IMR-90 (cell line): ENCODE measurements around the gene CAST. TPM values are rescaled to one million over a fixed set of nuclear protein-coding genes. Genes with fewer than 3 reads are reported as not detected.
A peak's percentile ranks its signal among the peaks of the same experiment; 100 is the strongest.

ENCODE experiments used
- ATAC-seq: fragments of 200-7000 bp; cut with Tn5 transposase; 2 replicates; pipeline ENCODE4 v1.9.1; 2020; ENCODE audit warnings: low read depth, mild to moderate bottlenecking, moderate library complexity
- BruUV-seq: library from RNA; stranded (reverse); fragments of 400-500 nt; replicated peaks from 2 replicates; lab custom pipeline; 2021; lab: Mats Ljungman, UMichigan
- CTCF ChIA-PET: fragments of 300-600 bp; formaldehyde crosslinking; extraction: SDS; loops from one replicate; lab custom pipeline; 2021; ENCODE audit warnings: antibody characterized with exemption; lab: Yijun Ruan, JAX
- POLR2A ChIA-PET: fragments of 300-600 bp; sonication (Branson Sonifier 250); formaldehyde crosslinking; loops from one replicate; lab custom pipeline; 2022; ENCODE audit warnings: antibody characterized with exemption; ENCODE audit not compliant: unreplicated experiment; lab: Charles Lee
- DNase-seq: peaks from one replicate; pipeline ENCODE4 v3.0.0; 2013
- H2AFZ ChIP-seq: replicated peaks from 2 replicates; pipeline ENCODE3; 2013; ENCODE audit warnings: low read length, mild to moderate bottlenecking; ENCODE audit not compliant: poor library complexity
- H2AK5ac ChIP-seq: 2 replicates; pipeline ENCODE4 v1.6.1; 2013; ENCODE audit warnings: low read depth, low read length, inconsistent platforms
- H2AK9ac ChIP-seq: replicated peaks from 2 replicates; pipeline ENCODE3; 2013; ENCODE audit warnings: mild to moderate bottlenecking, low read depth, low read length, moderate library complexity; ENCODE audit not compliant: poor library complexity
- H2BK120ac ChIP-seq: 2 replicates; pipeline ENCODE4 v1.6.1; 2013; ENCODE audit warnings: low read depth, low read length, inconsistent platforms
- H2BK15ac ChIP-seq: 3 replicates; pipeline ENCODE4 v1.6.1; 2013; ENCODE audit warnings: low read depth, low read length, inconsistent platforms
- H2BK20ac ChIP-seq: 2 replicates; pipeline ENCODE4 v1.6.1; 2013; ENCODE audit warnings: low read depth, mild to moderate bottlenecking, inconsistent platforms, low read length, moderate library complexity
- H2BK5ac ChIP-seq: 2 replicates; pipeline ENCODE4 v1.6.1; 2013; ENCODE audit warnings: mild to moderate bottlenecking, low read depth, low read length, inconsistent platforms; ENCODE audit not compliant: poor library complexity, severe bottlenecking
- H3K14ac ChIP-seq: replicated peaks from 2 replicates; pipeline ENCODE4 v1.6.1; 2013; ENCODE audit warnings: low read depth, low read length, inconsistent platforms
- H3K18ac ChIP-seq: 2 replicates; pipeline ENCODE4 v1.6.1; 2013; ENCODE audit warnings: low read depth, low read length, control low read depth
- H3K23ac ChIP-seq: 2 replicates; pipeline ENCODE4 v1.6.1; 2013; ENCODE audit warnings: low read depth, low read length, inconsistent platforms
- H3K27ac ChIP-seq: 2 replicates; pipeline ENCODE4 v1.5.1; 2013; ENCODE audit warnings: mild to moderate bottlenecking, control low read depth, low read length; ENCODE audit not compliant: insufficient read depth
- H3K27me3 ChIP-seq: 2 replicates; pipeline ENCODE4 v1.6.1; 2013; ENCODE audit warnings: low read length; ENCODE audit not compliant: control insufficient read depth, insufficient read depth
- H3K36me3 ChIP-seq: 2 replicates; pipeline ENCODE4 v1.6.1; 2013; ENCODE audit warnings: low read length, mixed read lengths; ENCODE audit not compliant: control insufficient read depth, insufficient read depth
- H3K4ac ChIP-seq: 2 replicates; pipeline ENCODE4 v1.6.1; 2013; ENCODE audit warnings: low read depth, low read length, inconsistent platforms
- H3K4me1 ChIP-seq: 2 replicates; pipeline ENCODE4 v1.6.1; 2013; ENCODE audit warnings: low read length, mixed read lengths; ENCODE audit not compliant: control insufficient read depth, insufficient read depth
- H3K4me2 ChIP-seq: 2 replicates; pipeline ENCODE4 v1.6.1; 2013; ENCODE audit warnings: low read depth, mild to moderate bottlenecking, control low read depth, low read length, moderate library complexity
- H3K4me3 ChIP-seq: 2 replicates; pipeline ENCODE4 v1.5.1; 2013; ENCODE audit warnings: low read depth, mild to moderate bottlenecking, control low read depth, low read length, moderate library complexity; ENCODE audit not compliant: insufficient read depth
- H3K56ac ChIP-seq: 2 replicates; pipeline ENCODE4 v1.6.1; 2013; ENCODE audit warnings: low read length, inconsistent platforms; ENCODE audit not compliant: insufficient read depth; ENCODE audit errors: extremely low read depth
- H3K79me1 ChIP-seq, 2 experiments: 2 replicates each; pipeline ENCODE4 v1.6.1; 2013; ENCODE audit warnings: low read length in 2 of 2, inconsistent platforms in 1 of 2, low read depth in 1 of 2
- H3K9ac ChIP-seq: 2 replicates; pipeline ENCODE4 v1.6.1; 2013; ENCODE audit warnings: low read depth, low read length, control low read depth
- H3K9me1 ChIP-seq: 2 replicates; pipeline ENCODE4 v1.6.1; 2013; ENCODE audit warnings: low read length, inconsistent platforms; ENCODE audit not compliant: insufficient read depth
- H3K9me3 ChIP-seq: 2 replicates; pipeline ENCODE4 v1.6.1; 2013; ENCODE audit warnings: low read length; ENCODE audit not compliant: control insufficient read depth, insufficient read depth
- H4K20me1 ChIP-seq: 2 replicates; pipeline ENCODE4 v1.6.1; 2013; ENCODE audit warnings: low read length, inconsistent platforms; ENCODE audit not compliant: insufficient read depth
- H4K5ac ChIP-seq: 2 replicates; pipeline ENCODE4 v1.6.1; 2013; ENCODE audit warnings: mild to moderate bottlenecking, low read depth, low read length, control low read depth
- H4K8ac ChIP-seq, 2 experiments: 2 replicates each; pipeline ENCODE4 v1.6.1; 2013; ENCODE audit warnings: low read depth in 2 of 2, low read length in 2 of 2, control low read depth in 1 of 2, inconsistent platforms in 1 of 2
- H4K91ac ChIP-seq: 2 replicates; pipeline ENCODE4 v1.6.1; 2013; ENCODE audit warnings: low read depth, low read length, inconsistent platforms; ENCODE audit not compliant: insufficient read depth
- CEBPB ChIP-seq: IDR thresholded peaks from 2 replicates; pipeline ENCODE4 v1.6.1; 2012; ENCODE audit warnings: low read depth, low read length, improper control_type of control experiment
- CHD1 ChIP-seq: IDR thresholded peaks from 2 replicates; pipeline ENCODE4 v1.6.1; 2012; ENCODE audit warnings: low read depth, low read length, improper control_type of control experiment
- CTCF ChIP-seq: conservative IDR thresholded peaks from 2 replicates; pipeline ENCODE4 v1.5.1; 2012; ENCODE audit warnings: mild to moderate bottlenecking, low read depth, low read length, improper control_type of control experiment
- ELK1 ChIP-seq: fragments of 150-350 bp; IDR thresholded peaks from 2 replicates; pipeline ENCODE4 v1.6.1; 2016; ENCODE audit warnings: low read depth, mild to moderate bottlenecking, low read length, moderate library complexity, borderline replicate concordance
- FOS ChIP-seq: fragments of 150-350 bp; IDR thresholded peaks from 2 replicates; pipeline ENCODE4 v1.6.1; 2016; ENCODE audit warnings: low read depth, low read length
- MAFK ChIP-seq: IDR thresholded peaks from 2 replicates; pipeline ENCODE4 v1.6.1; 2012; ENCODE audit warnings: low read depth, low read length, improper control_type of control experiment
- MAZ ChIP-seq: IDR thresholded peaks from 2 replicates; pipeline ENCODE4 v1.6.1; 2012; ENCODE audit warnings: low read depth, mild to moderate bottlenecking, low read length, improper control_type of control experiment, moderate library complexity, borderline replicate concordance
- NFE2L2 ChIP-seq: fragments of 150-350 bp; IDR thresholded peaks from 2 replicates; pipeline ENCODE4 v1.6.1; 2016; ENCODE audit warnings: low read depth, mild to moderate bottlenecking, low read length
- POLR2A ChIP-seq: IDR thresholded peaks from 2 replicates; pipeline ENCODE4 v1.6.1; 2012; ENCODE audit warnings: mild to moderate bottlenecking, low read depth, low read length
- RAD21 ChIP-seq: IDR thresholded peaks from 2 replicates; pipeline ENCODE4 v1.6.1; 2012; ENCODE audit warnings: low read length, improper control_type of control experiment
- RCOR1 ChIP-seq: IDR thresholded peaks from 2 replicates; pipeline ENCODE4 v1.6.1; 2012; ENCODE audit warnings: mild to moderate bottlenecking, low read length, improper control_type of control experiment; ENCODE audit not compliant: insufficient replicate concordance
- SMC3 ChIP-seq: fragments of 150-350 bp; IDR thresholded peaks from 2 replicates; pipeline ENCODE4 v1.6.1; 2016; ENCODE audit warnings: low read depth, mild to moderate bottlenecking, antibody characterized with exemption, low read length, moderate library complexity
- WGBS, 2 experiments: methylation state at CpG; one replicate each; pipeline versions ENCODE4 v1.1.5 to v1.1.7; 2013; ENCODE audit warnings: missing lambda C conversion rate in 2 of 2; ENCODE audit not compliant: insufficient read length in 1 of 2; ENCODE audit errors: extremely low coverage in 2 of 2; 5-methylcytosine and 5-hydroxymethylcytosine counted together
- dilution Hi-C: fragments of 300-500 bp; cut with HindIII; formaldehyde crosslinking; loops from one replicate; pipeline ENCODE4 v1.14.3; 2018; ENCODE audit warnings: low sequenced_read_pairs; ENCODE audit not compliant: unreplicated experiment
- in situ Hi-C: fragments of 300-500 bp; cut with MboI; formaldehyde crosslinking; loops from 3 replicates; pipeline ENCODE4 v1.14.3; 2019; ENCODE audit warnings: low sequenced_read_pairs, inconsistent platforms, mixed read lengths
- intact Hi-C: fragments of 100-400 bp; cut with micrococcal nuclease; formaldehyde crosslinking; loops from 2 replicates; pipeline ENCODE4 v1.10.0; 2022
- polyA plus RNA-seq, 3 experiments: library from polyadenylated mRNA; depleted of rRNA; stranded (reverse); fragments of >200 nt; gene quantifications; 2 replicates each; pipeline ENCODE4 v1.2.3, GENCODE V29; 2012; ENCODE audit warnings: low replicate concordance in 1 of 3
- total RNA-seq: library from RNA; depleted of rRNA; stranded (reverse); fragments of >200 nt; gene quantifications from 2 replicates; pipeline ENCODE4 v1.2.3, GENCODE V29; 2012

The CAST gene
- total and polyA plus RNA-seq, 2 of the 4 experiments (the other 2 are of a cell fraction), result 91.3 to 128 TPM

- TF ChIP-seq MAZ (no peak), CEBPB (peak; percentile 88), FOS (peak; percentile 47; the same call in 1 of the 2 replicates)
Measured at GRCh38 chr5:96614110-96614691, 48.0 kb upstream of the CAST start (continued).

- Histone ChIP-seq H2BK20ac (peak overlapping the region; percentile 75), H3K9ac (no peak overlapping the region), H3K79me1 (no peaks in the 10 kb centered on the region), H3K4me2 (no peak overlapping the region), H3K18ac (no peak overlapping the region), H4K5ac (no peak overlapping the region), H3K9me3 (peaks cover 2% of the 10 kb centered on the region; the same call in 1 of the 2 replicates), H3K23ac (no peak overlapping the region), H2BK15ac (0 out of 3 replicates have a peak overlapping the region, but pooled peaks have one; percentile 28), H3K9me1 (peaks cover 3% of the 10 kb centered on the region), H2AFZ (no peak overlapping the region), H4K8ac (no peak overlapping the region; a peak in 1 of 4 replicates), H3K27me3 (no peaks in the 10 kb centered on the region), H4K91ac (no peak overlapping the region), H3K27ac (no peak overlapping the region), H3K56ac (no peak overlapping the region), H2BK120ac (peak overlapping the region; percentile 3; the same call in 1 of the 2 replicates), H3K36me3 (no peaks in the 10 kb centered on the region), H4K20me1 (peaks cover 5% of the 10 kb centered on the region; the same call in 1 of the 2 replicates), H3K14ac (peak overlapping the region; percentile 24; the same call in 1 of the 2 replicates), H2BK5ac (no peak overlapping the region), H3K4me3 (no peak overlapping the region), H3K4ac (peak overlapping the region; percentile 23), H2AK5ac (peak overlapping the region; percentile 81), H3K4me1 (no peaks in the 10 kb centered on the region; the same call in 1 of the 2 replicates), H2AK9ac (no peak overlapping the region)
- intact Hi-C loops, result loop anchor here (10.0 kb wide), 1 partner anchor 250 kb away; no protein-coding TSS in a partner anchor
- in situ Hi-C loops, result loop anchor here (10.0 to 25.0 kb wide), 3 partner anchors 70 to 547 kb away; no protein-coding TSS in a partner anchor
- DNase-seq, result peak; percentile 12
- ChIA-PET CTCF (interaction anchor here (1.2 to 1.6 kb wide), 4 partner anchors 48 to 106 kb away, joined by 3 to 14 read pairs (median 10); no protein-coding TSS in a partner anchor), POLR2A (no interaction called here)
- WGBS, 2 experiments, result 100% methylated on average over 3 of the region's 3 CpGs; no CpG with 5 or more reads in 1 of the 2 experiments
- dilution Hi-C loops, result no loop called here
- BruUV-seq, result no TSS peak
- ATAC-seq, result no peak
- TF ChIP-seq ELK1, result no peak
- no peak for TF ChIP-seq MAFK
- no peak for TF ChIP-seq CHD1
- no peak for TF ChIP-seq CEBPB
- TF ChIP-seq NFE2L2, result no peak
- TF ChIP-seq MAZ, result no peak
- no peak for TF ChIP-seq CTCF
- TF ChIP-seq RCOR1, result no peak
- TF ChIP-seq FOS, result no peak
- no peak for TF ChIP-seq SMC3
- no peak for TF ChIP-seq RAD21
- TF ChIP-seq POLR2A, result no peak
Measured at GRCh38 chr5:96615223-96615622, 47.0 kb upstream of the CAST start.
